ENCODE data around the gene BACH2. TPM values are rescaled to one million over a fixed set of nuclear protein-coding genes. Genes with fewer than 3 reads are reported as not detected.
"Not testable (repeated sequence)": the region's sequence is repeated elsewhere in the genome, so short reads cannot be mapped to it uniquely, and the experiment has no call there.

Gene BACH2
- polyA plus RNA-seq, 1 of the 3 experiments (the other 2 are of a cell fraction) = 0.46 TPM

DNA sequence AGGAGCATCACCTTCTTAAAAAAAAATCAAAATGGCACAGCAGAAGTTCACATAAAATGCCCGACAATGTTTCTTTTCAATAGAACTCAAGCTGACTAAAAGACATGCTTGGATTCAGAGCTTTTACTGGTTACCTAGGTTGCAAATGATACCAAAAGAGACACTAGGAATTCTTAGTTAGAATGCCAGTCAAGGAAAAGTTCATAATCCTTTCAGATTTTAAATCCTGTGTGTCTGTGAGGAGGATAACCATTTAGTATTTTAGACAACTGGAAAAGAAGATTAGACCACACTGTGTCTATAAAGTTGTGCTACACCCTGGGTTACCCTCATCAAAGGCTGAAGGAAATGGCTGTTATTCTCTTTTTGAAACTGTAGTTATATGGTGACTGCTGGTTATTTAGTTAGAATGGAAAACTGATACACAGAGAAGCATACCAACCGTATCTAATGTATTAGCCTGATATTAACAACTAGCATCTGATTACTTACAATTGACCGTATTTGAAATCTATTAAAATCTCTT lies 262.8 kb downstream of the BACH2 start:
- H3K9ac ChIP-seq = no peak overlapping the region
- no peaks in the 10 kb centered on the region; a peak in 1 of 4 replicates for H3K4me1 ChIP-seq (ENCODE audit: control insufficient read depth in 1 of 2, insufficient read depth in 2 of 2, low read depth in 1 of 2, low read length in 1 of 2)
- no peaks in the 10 kb centered on the region for H3K27me3 ChIP-seq (ENCODE audit: insufficient read depth)
- no peak overlapping the region for H3K4me3 ChIP-seq (ENCODE audit: low read depth in 2 of 2, low read length in 1 of 2)
- no peak for TF ChIP-seq RCOR1 (IDR thresholded peaks at IDR 0.05; ENCODE audit: low read length)
- no peak for TF ChIP-seq GATA2 (CRISPR knock-in tag; IDR thresholded peaks at IDR 0.05)
- no peak for TF ChIP-seq TAF1 (IDR thresholded peaks at IDR 0.05; ENCODE audit: borderline replicate concordance, low read depth, low read length)
- no peak for TF ChIP-seq NFIC (IDR thresholded peaks at IDR 0.05; ENCODE audit: borderline replicate concordance)
- no peak for TF ChIP-seq JUND (IDR thresholded peaks at IDR 0.05)
- no peak for TF ChIP-seq RAD21 (IDR thresholded peaks at IDR 0.05; ENCODE audit: low read length)
- TF ChIP-seq, protein P1, sequence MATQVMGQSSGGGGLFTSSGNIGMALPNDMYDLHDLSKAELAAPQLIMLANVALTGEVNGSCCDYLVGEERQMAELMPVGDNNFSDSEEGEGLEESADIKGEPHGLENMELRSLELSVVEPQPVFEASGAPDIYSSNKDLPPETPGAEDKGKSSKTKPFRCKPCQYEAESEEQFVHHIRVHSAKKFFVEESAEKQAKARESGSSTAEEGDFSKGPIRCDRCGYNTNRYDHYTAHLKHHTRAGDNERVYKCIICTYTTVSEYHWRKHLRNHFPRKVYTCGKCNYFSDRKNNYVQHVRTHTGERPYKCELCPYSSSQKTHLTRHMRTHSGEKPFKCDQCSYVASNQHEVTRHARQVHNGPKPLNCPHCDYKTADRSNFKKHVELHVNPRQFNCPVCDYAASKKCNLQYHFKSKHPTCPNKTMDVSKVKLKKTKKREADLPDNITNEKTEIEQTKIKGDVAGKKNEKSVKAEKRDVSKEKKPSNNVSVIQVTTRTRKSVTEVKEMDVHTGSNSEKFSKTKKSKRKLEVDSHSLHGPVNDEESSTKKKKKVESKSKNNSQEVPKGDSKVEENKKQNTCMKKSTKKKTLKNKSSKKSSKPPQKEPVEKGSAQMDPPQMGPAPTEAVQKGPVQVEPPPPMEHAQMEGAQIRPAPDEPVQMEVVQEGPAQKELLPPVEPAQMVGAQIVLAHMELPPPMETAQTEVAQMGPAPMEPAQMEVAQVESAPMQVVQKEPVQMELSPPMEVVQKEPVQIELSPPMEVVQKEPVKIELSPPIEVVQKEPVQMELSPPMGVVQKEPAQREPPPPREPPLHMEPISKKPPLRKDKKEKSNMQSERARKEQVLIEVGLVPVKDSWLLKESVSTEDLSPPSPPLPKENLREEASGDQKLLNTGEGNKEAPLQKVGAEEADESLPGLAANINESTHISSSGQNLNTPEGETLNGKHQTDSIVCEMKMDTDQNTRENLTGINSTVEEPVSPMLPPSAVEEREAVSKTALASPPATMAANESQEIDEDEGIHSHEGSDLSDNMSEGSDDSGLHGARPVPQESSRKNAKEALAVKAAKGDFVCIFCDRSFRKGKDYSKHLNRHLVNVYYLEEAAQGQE (IDR thresholded peaks at IDR 0.05; ENCODE audit: low read depth, low read length) = no peak
- no peak for TF ChIP-seq EZH2phosphoT487 (IDR thresholded peaks at IDR 0.05; ENCODE audit: borderline replicate concordance, low read depth)
- TF ChIP-seq ELF1 (IDR thresholded peaks at IDR 0.05) = no peak
- TF ChIP-seq TEAD4 (IDR thresholded peaks at IDR 0.05; ENCODE audit: borderline replicate concordance, insufficient read depth) = no peak
- TF ChIP-seq, protein P2, sequence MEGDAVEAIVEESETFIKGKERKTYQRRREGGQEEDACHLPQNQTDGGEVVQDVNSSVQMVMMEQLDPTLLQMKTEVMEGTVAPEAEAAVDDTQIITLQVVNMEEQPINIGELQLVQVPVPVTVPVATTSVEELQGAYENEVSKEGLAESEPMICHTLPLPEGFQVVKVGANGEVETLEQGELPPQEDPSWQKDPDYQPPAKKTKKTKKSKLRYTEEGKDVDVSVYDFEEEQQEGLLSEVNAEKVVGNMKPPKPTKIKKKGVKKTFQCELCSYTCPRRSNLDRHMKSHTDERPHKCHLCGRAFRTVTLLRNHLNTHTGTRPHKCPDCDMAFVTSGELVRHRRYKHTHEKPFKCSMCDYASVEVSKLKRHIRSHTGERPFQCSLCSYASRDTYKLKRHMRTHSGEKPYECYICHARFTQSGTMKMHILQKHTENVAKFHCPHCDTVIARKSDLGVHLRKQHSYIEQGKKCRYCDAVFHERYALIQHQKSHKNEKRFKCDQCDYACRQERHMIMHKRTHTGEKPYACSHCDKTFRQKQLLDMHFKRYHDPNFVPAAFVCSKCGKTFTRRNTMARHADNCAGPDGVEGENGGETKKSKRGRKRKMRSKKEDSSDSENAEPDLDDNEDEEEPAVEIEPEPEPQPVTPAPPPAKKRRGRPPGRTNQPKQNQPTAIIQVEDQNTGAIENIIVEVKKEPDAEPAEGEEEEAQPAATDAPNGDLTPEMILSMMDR (IDR thresholded peaks at IDR 0.05) = no peak
- no peak for TF ChIP-seq NRF1 (IDR thresholded peaks at IDR 0.05; ENCODE audit: low read depth, low read length)
- no peak for TF ChIP-seq MEF2A (IDR thresholded peaks at IDR 0.05; ENCODE audit: borderline replicate concordance, low read depth)
- no peak for TF ChIP-seq FOSL2 (IDR thresholded peaks at IDR 0.05; ENCODE audit: borderline replicate concordance, low read depth)
- no peak for TF ChIP-seq MXI1 (IDR thresholded peaks at IDR 0.05; ENCODE audit: low read depth, low read length)
- no peak for TF ChIP-seq FOXJ3 (CRISPR knock-in tag; IDR thresholded peaks at IDR 0.05)
- TF ChIP-seq SIN3A (IDR thresholded peaks at IDR 0.05; ENCODE audit: borderline replicate concordance, low read depth, low read length) = no peak
- no peak for TF ChIP-seq RFX5 (IDR thresholded peaks at IDR 0.05; ENCODE audit: low read length)
- no peak for TF ChIP-seq TCF12 (IDR thresholded peaks at IDR 0.05)
- no peak overlapping the region for H3K27ac ChIP-seq (ENCODE audit: low read depth in 2 of 2, low read length in 1 of 2)
- no peaks in the 10 kb centered on the region for H3K9me2 ChIP-seq
- no peak overlapping the region for H3K4me2 ChIP-seq
- H4K20me1 ChIP-seq (ENCODE audit: insufficient read depth) = no peaks in the 10 kb centered on the region
- ChIA-PET POLR2A (no interaction called here), CTCF (no interaction called here)
- DNase-seq = no peak
- H3K36me3 ChIP-seq (replicated peaks in 1 of 2; ENCODE audit: control insufficient read depth in 1 of 2, insufficient read depth in 2 of 2, low read length in 1 of 2) = no peaks in the 10 kb centered on the region
- WGBS (ENCODE audit: low lambda C conversion rate) = 74% methylated on average over 3 of the region's 3 CpGs
- no peak overlapping the region for H2AFZ ChIP-seq (ENCODE audit: low read depth)
- no peaks in the 10 kb centered on the region for H3F3A ChIP-seq (replicated peaks; ENCODE audit: insufficient read depth)
- H3K79me2 ChIP-seq (ENCODE audit: insufficient read depth) = no peaks in the 10 kb centered on the region
- no peaks in the 10 kb centered on the region for H3K9me3 ChIP-seq

DNA sequence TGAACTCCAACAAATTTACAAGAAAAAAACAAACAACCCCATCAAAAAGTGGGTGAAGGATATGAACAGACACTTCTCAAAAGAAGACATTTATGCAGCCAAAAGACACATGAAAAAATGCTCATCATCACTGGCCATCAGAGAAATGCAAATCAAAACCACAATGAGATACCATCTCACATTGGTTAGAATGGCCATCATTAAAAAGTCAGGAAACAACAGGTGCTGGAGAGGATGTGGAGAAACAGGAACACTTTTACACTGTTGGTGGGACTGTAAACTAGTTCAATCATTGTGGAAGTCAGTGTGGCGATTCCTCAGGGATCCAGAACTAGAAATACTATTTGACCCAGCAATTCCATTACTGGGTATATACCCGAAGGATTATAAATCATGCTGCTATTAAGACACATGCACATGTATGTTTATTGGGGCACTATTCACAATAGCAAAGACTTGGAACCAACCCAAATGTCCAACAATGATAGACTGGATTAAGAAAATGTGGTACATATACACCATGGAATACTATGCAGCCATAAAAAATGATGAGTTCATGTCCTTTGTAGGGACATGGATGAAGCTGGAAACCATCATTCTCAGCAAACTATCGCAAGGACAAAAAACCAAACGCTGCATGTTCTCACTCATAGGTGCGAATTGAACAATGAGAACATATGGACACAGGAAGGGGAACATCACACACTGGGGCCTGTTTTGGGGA lies 264.0 kb downstream of the BACH2 start:
- CTCF ChIA-PET, POLR2A ChIA-PET: not testable (repeated sequence)

More for the DNA sequence above, 264.0 kb downstream of the BACH2 start:
- 74% methylated on average over 5 of the region's 5 CpGs for whole genome bisulfite sequencing (ENCODE audit: low lambda C conversion rate)
- not testable (repeated sequence) for DNase-seq; H3K36me3 ChIP-seq (replicated peaks in 1 of 2; ENCODE audit: control insufficient read depth in 1 of 2, insufficient read depth in 2 of 2, low read length in 1 of 2); H3K79me2 ChIP-seq (ENCODE audit: insufficient read depth); H3K9me2 ChIP-seq; H3K4me1 ChIP-seq (ENCODE audit: control insufficient read depth in 1 of 2, insufficient read depth in 2 of 2, low read depth in 1 of 2, low read length in 1 of 2); H3F3A ChIP-seq (replicated peaks; ENCODE audit: insufficient read depth); H2AFZ ChIP-seq (ENCODE audit: low read depth); H3K27ac ChIP-seq (ENCODE audit: low read depth in 2 of 2, low read length in 1 of 2); H3K27me3 ChIP-seq (ENCODE audit: insufficient read depth); H3K4me2 ChIP-seq; H3K4me3 ChIP-seq (ENCODE audit: low read depth in 2 of 2, low read length in 1 of 2); H3K9me3 ChIP-seq; H4K20me1 ChIP-seq (ENCODE audit: insufficient read depth); H3K9ac ChIP-seq

Data from SK-N-SH (cell line).